Endothelial cell of umbilical vein (primary cell): ENCODE results near the gene AGRP.

Experiments used
- EZH2 ChIP-seq: IDR thresholded peaks from 2 replicates; pipeline ENCODE4 v1.6.1; 2012; ENCODE audit warnings: borderline replicate concordance, low read depth, mild to moderate bottlenecking, moderate library complexity, low read length, inconsistent platforms; ENCODE audit not compliant: severe bottlenecking
- GATA2 ChIP-seq: IDR thresholded peaks from 2 replicates; pipeline ENCODE4 v1.7.0; 2011; ENCODE audit warnings: low read depth, mild to moderate bottlenecking, moderate library complexity, mixed read lengths, low read length; ENCODE audit not compliant: insufficient read length, insufficient read depth
- JUN ChIP-seq: IDR thresholded peaks from 2 replicates; pipeline ENCODE4 v1.6.1; 2011; ENCODE audit warnings: borderline replicate concordance, low read depth; ENCODE audit not compliant: insufficient read length, insufficient read depth
- POLR2A ChIP-seq: IDR thresholded peaks from 2 replicates; pipeline ENCODE4 v1.6.1; 2012; ENCODE audit warnings: low read depth, mild to moderate bottlenecking, control low read depth, low read length
- POLR2AphosphoS5 ChIP-seq: IDR thresholded peaks from 2 replicates; pipeline ENCODE4 v1.6.1; 2012; ENCODE audit warnings: low read depth, mild to moderate bottlenecking, control low read depth, low read length, moderate library complexity; ENCODE audit not compliant: insufficient read depth
- TF ChIP-seq, protein P1 (sequence below), 2 donors: IDR thresholded peaks; 1 replicate in 1 of 2; 2 replicates in 1 of 2; pipeline ENCODE4 v1.5.1; 2011; ENCODE audit warnings: low read length in 2 of 2, mild to moderate bottlenecking in 2 of 2, moderate library complexity in 2 of 2, control low read depth in 1 of 2, inconsistent platforms in 1 of 2, low read depth in 1 of 2; ENCODE audit not compliant: insufficient read depth in 1 of 2; ENCODE audit errors: extremely low read depth in 1 of 2

DNA sequence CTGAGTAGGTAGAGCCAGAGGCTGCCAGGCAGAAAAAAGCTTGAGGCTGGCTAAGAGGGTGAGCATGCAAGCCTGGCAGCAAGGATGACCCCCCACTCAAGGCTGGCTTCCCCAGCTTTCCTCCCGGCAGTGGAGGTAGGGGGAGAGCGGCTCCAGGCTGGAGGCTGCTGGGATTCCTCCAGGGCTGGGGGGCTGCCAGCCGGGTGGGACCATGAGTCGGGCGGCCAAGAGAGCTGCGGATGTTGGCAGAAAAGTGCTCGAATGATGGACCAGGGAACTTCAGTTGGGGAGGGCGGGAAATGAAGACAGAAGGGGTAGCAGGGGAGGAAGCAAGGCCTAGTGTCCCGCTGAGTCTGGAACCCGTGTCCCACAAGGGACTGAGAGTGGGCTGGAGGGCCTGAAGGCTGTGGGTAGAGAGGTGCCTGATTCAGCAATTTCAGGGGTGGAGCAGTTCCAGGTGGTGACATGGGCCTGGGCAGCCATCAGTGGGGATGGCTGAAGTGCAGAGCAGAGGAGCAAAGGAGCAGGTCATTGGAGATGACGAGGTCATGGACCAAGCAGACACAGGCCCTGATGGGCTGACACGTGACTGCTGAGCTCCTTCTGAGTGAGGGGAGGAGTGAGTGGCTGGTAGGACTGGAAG, 32.2 kb downstream of the AGRP start:
- TF ChIP-seq POLR2A (no peak), POLR2AphosphoS5 (no peak), JUN (no peak), EZH2 (no peak), GATA2 (no peak)
- TF ChIP-seq, protein P1, sequence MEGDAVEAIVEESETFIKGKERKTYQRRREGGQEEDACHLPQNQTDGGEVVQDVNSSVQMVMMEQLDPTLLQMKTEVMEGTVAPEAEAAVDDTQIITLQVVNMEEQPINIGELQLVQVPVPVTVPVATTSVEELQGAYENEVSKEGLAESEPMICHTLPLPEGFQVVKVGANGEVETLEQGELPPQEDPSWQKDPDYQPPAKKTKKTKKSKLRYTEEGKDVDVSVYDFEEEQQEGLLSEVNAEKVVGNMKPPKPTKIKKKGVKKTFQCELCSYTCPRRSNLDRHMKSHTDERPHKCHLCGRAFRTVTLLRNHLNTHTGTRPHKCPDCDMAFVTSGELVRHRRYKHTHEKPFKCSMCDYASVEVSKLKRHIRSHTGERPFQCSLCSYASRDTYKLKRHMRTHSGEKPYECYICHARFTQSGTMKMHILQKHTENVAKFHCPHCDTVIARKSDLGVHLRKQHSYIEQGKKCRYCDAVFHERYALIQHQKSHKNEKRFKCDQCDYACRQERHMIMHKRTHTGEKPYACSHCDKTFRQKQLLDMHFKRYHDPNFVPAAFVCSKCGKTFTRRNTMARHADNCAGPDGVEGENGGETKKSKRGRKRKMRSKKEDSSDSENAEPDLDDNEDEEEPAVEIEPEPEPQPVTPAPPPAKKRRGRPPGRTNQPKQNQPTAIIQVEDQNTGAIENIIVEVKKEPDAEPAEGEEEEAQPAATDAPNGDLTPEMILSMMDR (IDR thresholded peaks at IDR 0.05; ENCODE audit: extremely low read depth in 1 of 2, insufficient read depth in 1 of 2, low read depth in 1 of 2, low read length in 2 of 2): no peak
